ENCODE results near the gene KIF6.

KIF6 gene

GRCh38 chr6:39760226-39760952, 35.2 kb upstream of the KIF6 start:
- DNase-seq (ENCODE audit: low read depth in 1 of 2, low spot score in 1 of 2), result no peak
- Histone ChIP-seq H3K27me3 (ENCODE audit: insufficient read depth, poor library complexity, severe bottlenecking) (no peaks in the 10 kb centered on the region), H3K27ac (replicated peaks) (no peak overlapping the region), H3K4me3 (replicated peaks; ENCODE audit: insufficient read depth, low read length) (no peak overlapping the region)
- TF ChIP-seq POLR2AphosphoS5 (IDR thresholded peaks at IDR 0.05; ENCODE audit: low read depth), result no peak
- TF ChIP-seq CTCF (IDR thresholded peaks at IDR 0.05; ENCODE audit: insufficient read depth, low read length), result no peak
- no peak for TF ChIP-seq GABPA (IDR thresholded peaks at IDR 0.05; ENCODE audit: low read depth)
- no peak for TF ChIP-seq SPI1 (IDR thresholded peaks at IDR 0.05; ENCODE audit: borderline replicate concordance, low read depth)
- TF ChIP-seq REST (IDR thresholded peaks at IDR 0.05; ENCODE audit: insufficient replicate concordance, low read depth), result no peak

GRCh38 chr6:39758905-39759605, 33.8 kb upstream of the KIF6 start:
- Histone ChIP-seq H3K4me3 (replicated peaks; ENCODE audit: insufficient read depth, low read length) (no peak overlapping the region), H3K27ac (replicated peaks) (no peak overlapping the region), H3K27me3 (ENCODE audit: insufficient read depth, poor library complexity, severe bottlenecking) (no peaks in the 10 kb centered on the region)
- DNase-seq (ENCODE audit: low read depth in 1 of 2, low spot score in 1 of 2), result no peak
- TF ChIP-seq GABPA (IDR thresholded peaks at IDR 0.05; ENCODE audit: low read depth) (no peak), REST (IDR thresholded peaks at IDR 0.05; ENCODE audit: insufficient replicate concordance, low read depth) (no peak), POLR2AphosphoS5 (IDR thresholded peaks at IDR 0.05; ENCODE audit: low read depth) (no peak), SPI1 (IDR thresholded peaks at IDR 0.05; ENCODE audit: borderline replicate concordance, low read depth) (no peak), CTCF (IDR thresholded peaks at IDR 0.05; ENCODE audit: insufficient read depth, low read length) (no peak)

DNA sequence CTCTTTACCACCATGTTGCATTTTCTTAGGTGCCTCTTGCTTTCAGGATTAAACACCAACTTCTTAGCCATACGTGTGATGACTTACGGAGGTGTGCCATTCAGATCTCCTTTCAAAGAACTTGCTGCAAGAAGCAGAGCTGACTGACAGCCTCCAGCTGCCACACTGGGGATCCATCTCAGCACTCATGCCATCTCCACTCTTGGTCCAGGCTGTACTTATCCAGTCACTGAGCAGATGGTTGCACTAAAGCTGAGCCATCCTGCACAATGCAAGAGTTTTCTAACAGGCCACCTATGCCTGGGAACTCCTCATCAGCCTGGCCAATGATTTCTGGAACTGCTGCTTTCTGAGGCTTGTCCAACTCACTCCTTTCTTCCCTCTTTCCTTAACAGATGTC, 31.4 kb upstream of the KIF6 start:
- no peak for TF ChIP-seq POLR2AphosphoS5 (IDR thresholded peaks at IDR 0.05; ENCODE audit: low read depth)
- no peak for TF ChIP-seq REST (IDR thresholded peaks at IDR 0.05; ENCODE audit: insufficient replicate concordance, low read depth)
- H3K4me3 ChIP-seq (replicated peaks; ENCODE audit: insufficient read depth, low read length), result no peak overlapping the region
- no peaks in the 10 kb centered on the region for H3K27me3 ChIP-seq (ENCODE audit: insufficient read depth, poor library complexity, severe bottlenecking)
- DNase-seq (ENCODE audit: low read depth in 1 of 2, low spot score in 1 of 2), result no peak
- H3K27ac ChIP-seq (replicated peaks), result no peak overlapping the region
